A673 (cell line): Measurements from ENCODE around the gene ABCF3. TPM values are rescaled to one million over a fixed set of nuclear protein-coding genes. Genes with fewer than 3 reads are reported as not detected.

Experiments used
- BruUV-seq: library from RNA; stranded (reverse); fragments of 400-500 nt; replicated peaks from 2 replicates; lab custom pipeline; 2021; lab: Mats Ljungman, UMichigan
- CTCF ChIA-PET: fragments of 300-600 bp; sonication (Branson Sonifier 250); formaldehyde crosslinking; loops from one replicate; lab custom pipeline; 2022; ENCODE audit warnings: antibody characterized with exemption; lab: Charles Lee
- POLR2A ChIA-PET: fragments of 300-600 bp; sonication (Branson Sonifier 250); formaldehyde crosslinking; loops from one replicate; lab custom pipeline; 2022; ENCODE audit warnings: antibody characterized with exemption; ENCODE audit not compliant: low non-redundant PET; lab: Charles Lee
- DNase-seq: peaks from one replicate; pipeline ENCODE4 v3.0.0-alpha.2; 2015; ENCODE audit warnings: low spot score
- H3K27ac ChIP-seq: fragments of 200-600 bp; sonication (generic); 2 replicates; pipeline ENCODE4 v1.5.1; 2016; ENCODE audit warnings: mixed run types, low read depth, mild to moderate bottlenecking, mixed read lengths, antibody characterized with exemption, low read length; ENCODE audit not compliant: poor library complexity, severe bottlenecking
- H3K27me3 ChIP-seq: fragments of 200-600 bp; sonication (generic); replicated peaks from 2 replicates; pipeline ENCODE4 v1.6.1; 2017; ENCODE audit warnings: mixed run types, low read depth, mild to moderate bottlenecking, mixed read lengths, antibody characterized with exemption, low read length; ENCODE audit not compliant: insufficient read depth, poor library complexity
- H3K36me3 ChIP-seq: fragments of 200-600 bp; sonication (generic); 2 replicates; pipeline ENCODE4 v1.6.1; 2016; ENCODE audit warnings: mixed run types, mild to moderate bottlenecking, mixed read lengths, antibody characterized with exemption, low read length; ENCODE audit not compliant: insufficient read depth, poor library complexity, severe bottlenecking
- H3K4me1 ChIP-seq: fragments of 200-600 bp; sonication (generic); 2 replicates; pipeline ENCODE4 v1.6.1; 2017; ENCODE audit warnings: mixed run types, mild to moderate bottlenecking, mixed read lengths, antibody characterized with exemption, low read length; ENCODE audit not compliant: insufficient read depth, poor library complexity, severe bottlenecking
- H3K4me3 ChIP-seq: fragments of 200-600 bp; sonication (generic); 2 replicates; pipeline ENCODE4 v1.5.1; 2016; ENCODE audit warnings: low read depth, mixed run types, mild to moderate bottlenecking, mixed read lengths, low read length; ENCODE audit not compliant: poor library complexity, severe bottlenecking
- H3K9me3 ChIP-seq: fragments of 200-600 bp; sonication (generic); 2 replicates; pipeline ENCODE4 v1.6.1; 2016; ENCODE audit warnings: mixed run types, low read depth, mild to moderate bottlenecking, mixed read lengths, antibody characterized with exemption, low read length; ENCODE audit not compliant: poor library complexity, severe bottlenecking
- EZH2 ChIP-seq: fragments of 200-600 bp; sonication (generic); IDR thresholded peaks from 2 replicates; pipeline ENCODE4 v1.6.1; 2017; ENCODE audit warnings: borderline replicate concordance, low read depth, mild to moderate bottlenecking, mixed read lengths, antibody characterized with exemption, low read length; ENCODE audit not compliant: poor library complexity, severe bottlenecking
- intact Hi-C: fragments of 100-400 bp; cut with micrococcal nuclease; formaldehyde crosslinking; loops from one replicate; pipeline ENCODE4 v1.10.0; 2022; ENCODE audit not compliant: unreplicated experiment
- total RNA-seq: library from RNA; stranded (reverse); gene quantifications from 2 replicates; pipeline ENCODE4 v1.2.3, GENCODE V29; 2021
- TF ChIP-seq, protein P1 (sequence below): fragments of 300-800, 200-600 bp; sonication (generic); conservative IDR thresholded peaks from 2 replicates; pipeline ENCODE4 v1.5.1; 2017; ENCODE audit warnings: low read depth, mild to moderate bottlenecking, antibody characterized with exemption, low read length, moderate library complexity, mixed read lengths

Gene ABCF3
- total RNA-seq, 1 experiment from 2014 or later = 65.1 TPM

DNA sequence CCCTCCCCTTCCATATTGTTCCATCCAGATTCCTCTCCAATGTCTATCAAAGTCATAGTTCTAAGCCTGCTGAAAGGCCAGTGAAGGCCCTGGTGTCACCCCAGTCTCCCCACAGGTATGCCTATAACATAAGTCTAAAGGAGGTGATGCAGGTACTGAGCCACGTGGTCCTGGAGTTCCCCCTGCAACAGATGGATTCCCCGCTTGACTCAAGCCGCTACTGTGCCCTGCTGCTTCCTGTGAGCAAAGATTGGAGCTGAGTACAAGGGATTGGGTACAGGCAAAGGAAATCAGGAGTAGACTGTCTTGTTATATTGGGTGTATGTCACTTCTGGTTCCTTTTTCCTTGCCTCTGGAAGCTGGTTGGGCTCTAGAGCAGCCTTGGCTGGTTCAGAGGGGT, 42.7 kb upstream of the ABCF3 start:
- H3K36me3 ChIP-seq = peaks cover 62% of the 10 kb centered on the region
- H3K4me1 ChIP-seq = no peaks in the 10 kb centered on the region
- no peak overlapping the region for H3K4me3 ChIP-seq
- CTCF ChIA-PET = no interaction called here
- no peak for DNase-seq
- POLR2A ChIA-PET = no interaction called here
- intact Hi-C loops = no loop called here
- BruUV-seq = no TSS peak
- no peaks in the 10 kb centered on the region for H3K9me3 ChIP-seq
- H3K27me3 ChIP-seq = no peaks in the 10 kb centered on the region
- no peak for TF ChIP-seq EZH2
- TF ChIP-seq, protein P1, sequence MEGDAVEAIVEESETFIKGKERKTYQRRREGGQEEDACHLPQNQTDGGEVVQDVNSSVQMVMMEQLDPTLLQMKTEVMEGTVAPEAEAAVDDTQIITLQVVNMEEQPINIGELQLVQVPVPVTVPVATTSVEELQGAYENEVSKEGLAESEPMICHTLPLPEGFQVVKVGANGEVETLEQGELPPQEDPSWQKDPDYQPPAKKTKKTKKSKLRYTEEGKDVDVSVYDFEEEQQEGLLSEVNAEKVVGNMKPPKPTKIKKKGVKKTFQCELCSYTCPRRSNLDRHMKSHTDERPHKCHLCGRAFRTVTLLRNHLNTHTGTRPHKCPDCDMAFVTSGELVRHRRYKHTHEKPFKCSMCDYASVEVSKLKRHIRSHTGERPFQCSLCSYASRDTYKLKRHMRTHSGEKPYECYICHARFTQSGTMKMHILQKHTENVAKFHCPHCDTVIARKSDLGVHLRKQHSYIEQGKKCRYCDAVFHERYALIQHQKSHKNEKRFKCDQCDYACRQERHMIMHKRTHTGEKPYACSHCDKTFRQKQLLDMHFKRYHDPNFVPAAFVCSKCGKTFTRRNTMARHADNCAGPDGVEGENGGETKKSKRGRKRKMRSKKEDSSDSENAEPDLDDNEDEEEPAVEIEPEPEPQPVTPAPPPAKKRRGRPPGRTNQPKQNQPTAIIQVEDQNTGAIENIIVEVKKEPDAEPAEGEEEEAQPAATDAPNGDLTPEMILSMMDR = no peak
- H3K27ac ChIP-seq = no peak overlapping the region

DNA sequence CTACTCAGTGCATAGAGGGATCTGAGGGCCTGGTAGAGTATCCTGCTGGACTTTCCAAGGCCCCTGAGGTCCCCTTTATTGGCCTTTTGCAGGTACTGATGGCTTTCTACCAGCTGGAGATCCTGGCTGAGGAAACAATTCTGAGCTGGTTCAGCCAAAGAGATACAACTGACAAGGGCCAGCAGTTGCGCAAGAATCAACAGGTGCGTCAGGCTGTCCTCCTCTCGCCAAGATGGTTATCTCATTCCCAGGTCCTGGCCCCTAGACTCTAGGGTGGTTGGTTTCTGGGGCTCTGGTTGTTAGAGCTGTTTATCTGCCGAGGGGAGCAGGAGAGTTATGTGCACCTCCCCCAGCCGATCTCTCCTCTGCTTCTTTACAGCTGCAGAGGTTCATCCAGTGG, 41.5 kb upstream of the ABCF3 start:
- CTCF ChIA-PET = no interaction called here
- Histone ChIP-seq H3K4me1 (no peaks in the 10 kb centered on the region), H3K27ac (no peak overlapping the region), H3K27me3 (no peaks in the 10 kb centered on the region), H3K9me3 (no peaks in the 10 kb centered on the region), H3K36me3 (peaks cover 62% of the 10 kb centered on the region), H3K4me3 (no peak overlapping the region)
- no TSS peak for BruUV-seq
- TF ChIP-seq, protein P1 = no peak
- no peak for TF ChIP-seq EZH2
- no peak for DNase-seq
- intact Hi-C loops = no loop called here
- POLR2A ChIA-PET = no interaction called here

DNA sequence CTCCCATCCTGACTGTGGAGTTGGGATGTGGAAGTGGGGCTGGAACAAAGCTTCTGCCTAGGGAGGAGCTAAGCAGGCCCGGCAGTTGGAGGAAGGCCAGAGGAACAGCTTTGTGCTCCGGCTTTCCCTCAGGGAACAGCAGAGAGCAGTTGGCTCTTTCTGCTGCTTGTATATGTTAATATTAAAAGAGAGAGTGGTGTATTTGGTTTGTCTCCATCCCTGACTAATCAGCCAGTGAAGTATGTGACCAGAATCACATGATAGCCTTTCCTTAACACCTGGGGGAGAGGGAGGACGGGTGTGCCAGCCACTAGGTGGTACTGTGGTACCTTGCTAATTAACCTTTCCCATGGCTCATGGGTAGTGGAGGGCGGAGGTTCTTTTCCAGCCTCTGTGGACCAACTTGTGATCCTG, 40.9 kb upstream of the ABCF3 start:
- no peaks in the 10 kb centered on the region for H3K9me3 ChIP-seq
- no peak overlapping the region for H3K4me3 ChIP-seq
- ChIA-PET CTCF (no interaction called here), POLR2A (no interaction called here)
- no TSS peak for BruUV-seq
- peak; percentile 31 for DNase-seq
- no peaks in the 10 kb centered on the region for H3K27me3 ChIP-seq
- H3K36me3 ChIP-seq = peaks cover 58% of the 10 kb centered on the region
- intact Hi-C loops = no loop called here
- TF ChIP-seq, protein P1 = peak; percentile 49
- no peak for TF ChIP-seq EZH2
- no peaks in the 10 kb centered on the region for H3K4me1 ChIP-seq
- no peak overlapping the region for H3K27ac ChIP-seq
